Heart right ventricle (tissue), 16 donors: ENCODE results near the gene OR2M5. TPM values are rescaled to one million over a fixed set of nuclear protein-coding genes. Genes with fewer than 3 reads are reported as not detected.

Experiments used
- ATAC-seq, 8 donors: fragments of 200-7000 bp; cut with Tn5 transposase; one replicate each; pipeline ENCODE4 v1.9.1; 2020; ENCODE audit warnings: mild to moderate bottlenecking in 8 of 8, moderate library complexity in 8 of 8, moderate number of reproducible peaks in 1 of 8
- DNase-seq, 2 donors: peaks; one replicate each; pipeline ENCODE4 v3.0.0-alpha.2; 2020
- H3K27ac ChIP-seq, 10 donors: fragments of 200-600 bp; sonication (generic) in 2 of 10; one replicate each; pipeline versions ENCODE4 v1.5.0 to v1.8.0; 2020 to 2022; ENCODE audit warnings: mild to moderate bottlenecking in 3 of 10
- H3K27me3 ChIP-seq, 7 donors: fragments of 200-600 bp; one replicate each; pipeline ENCODE4 v1.8.0; 2021 to 2022; ENCODE audit warnings: mild to moderate bottlenecking in 2 of 7
- H3K36me3 ChIP-seq, 9 donors: fragments of 200-600 bp; sonication (generic) in 1 of 9; one replicate each; pipeline versions ENCODE4 v1.5.0 to v1.8.0; 2020 to 2022; ENCODE audit warnings: mild to moderate bottlenecking in 2 of 9
- H3K4me1 ChIP-seq, 9 donors: fragments of 200-600 bp; sonication (generic) in 1 of 9; one replicate each; pipeline versions ENCODE4 v1.5.0 to v1.8.0; 2020 to 2022; ENCODE audit warnings: mild to moderate bottlenecking in 4 of 9
- H3K4me3 ChIP-seq, 10 donors: fragments of 200-600 bp; sonication (generic) in 2 of 10; one replicate each; pipeline versions ENCODE4 v1.5.0 to v1.8.0; 2020 to 2022; ENCODE audit warnings: mild to moderate bottlenecking in 7 of 10, moderate library complexity in 2 of 10
- H3K9me3 ChIP-seq, 11 donors: fragments of 200-600 bp in 10 of 11; sonication (generic) in 2 of 11; one replicate each; pipeline versions ENCODE4 v1.5.0 to v1.8.0; 2013 to 2022; ENCODE audit warnings: mild to moderate bottlenecking in 2 of 11, control low read depth in 1 of 11, moderate library complexity in 1 of 11
- CTCF ChIP-seq, 9 donors: fragments of 200-600 bp; sonication (generic) in 2 of 9; IDR thresholded peaks; one replicate each; pipeline versions ENCODE4 v1.5.0 to v1.8.0; 2021 to 2022; ENCODE audit warnings: antibody characterized with exemption in 9 of 9, mild to moderate bottlenecking in 5 of 9, moderate library complexity in 1 of 9
- WGBS, 2 donors: extraction: QIAGEN DNeasy Blood & Tissue Kit; methylation state at CpG; one replicate each; pipeline ENCODE4 v1.1.7; 2013; ENCODE audit warnings: inconsistent platforms in 1 of 2; 5-methylcytosine and 5-hydroxymethylcytosine counted together
- intact Hi-C, 10 donors: fragments of 100-400 bp; cut with DNase I; formaldehyde crosslinking; loops; one replicate each; pipeline versions ENCODE4 v1.11.1 to v1.14.2; 2022
- long read RNA-seq, 3 donors: library from polyadenylated mRNA; unstranded; transcript quantifications; one replicate each; pipeline ENCODE4 v2.0.0, GENCODE V29; 2020 to 2021
- polyA plus RNA-seq, 2 donors: library from polyadenylated mRNA; stranded (reverse); fragments of 200-250 nt; gene quantifications; one replicate each; pipeline ENCODE4 v1.2.3, GENCODE V29; 2013
- total RNA-seq, 10 donors: library from RNA; stranded (reverse); fragmentation: NEBNext Ultra II Directional in 3 of 10; extraction: Animal tissue kit (Norgen Biotek cat#: 25700) in 3 of 10; gene quantifications; one replicate each; pipeline versions ENCODE4 v1.2.1 to v1.2.4, GENCODE V29; 2021 to 2023
- donor health status: Arrhythmogenic right ventricular cardiomyopathy.
- donor health status: ischemic (EF 13 %, LVEDD 7.1; RV severe dilation, severe dysfunction).
- donor health status: healthy with polysubstance abuse.
- donor health status: DM: no; HTN: yes; CAD: no.
- donor health status: DM: no; HTN: no; CAD: no.
- donor health status: ischemic (EF 25% LVEDD 6.9; RV normal size, moderate dysfunction).
- donor health status: ischemic (EF 25% LVEDD 5.7; RV mildly dilated, moderate dysfunction).
- donor health status: healthy.
- donor health status: DM: yes; HTN: yes; CAD: no.
- donor health status: Ischemic cardiomyopathy.
- donor health status: ischemic (EF 35%, LVEDD 5.7; RV mildly dilated, moderate dysfunction).
- donor health status: nonischemic (EF 11% LVEDD 7.7; RV severe dilation, severe dysfunction).
- donor health status: DM: yes; HTN: yes; CAD: no.
- donor health status: PGD.
- donor health status: ischemic (EF 29% LVEDD 5.4; RV normal size, mild dysfunction).
- donor health status: nonischemic (EF 23%, LVEDD 6.1; RV moderate dilation, normal function).

Gene OR2M5
- total RNA-seq, result not detected
- not detected for polyA plus RNA-seq
- long read RNA-seq, donor 1, result 0 reads
- long read RNA-seq, donor 2, result 0 reads
- long read RNA-seq, donor 3, result 0 reads

- Histone ChIP-seq H3K9me3 (peaks cover 0 to 26% (median 7%) of the 10 kb centered on the region in 11 donors), H3K4me3 (no peak within 1 kb of the TSS), H3K4me1 (no peaks in the 10 kb centered on the region), H3K36me3 (no peaks in the 10 kb centered on the region), H3K27ac (no peak within 1 kb of the TSS), H3K27me3 (no peaks in the 10 kb centered on the region)
- DNase-seq (no peak), ATAC-seq (no peak)
- WGBS, 2 donors, result 77 to 78% methylated on average over 3 of the region's 3 CpGs
- TF ChIP-seq CTCF (IDR thresholded peaks at IDR 0.05), result no peak
- intact Hi-C loops, result no loop called here
These were observed at the start of gene OR2M5 for GRCh38 chr1:248144513-248145198. Gene OR2M5 (plus strand): TSS chr1:248145148. CDS start chr1:248145148, 0 bp downstream.

- DNase-seq (no peak), ATAC-seq (no peak)
- H3K4me3 ChIP-seq, result no peak overlapping the region
- no peaks in the 10 kb centered on the region for H3K27me3 ChIP-seq
- H3K36me3 ChIP-seq, result no peaks in the 10 kb centered on the region
- TF ChIP-seq CTCF (IDR thresholded peaks at IDR 0.05), result no peak
- intact Hi-C loops, result no loop called here
- H3K9me3 ChIP-seq, result peaks cover 0 to 4% (median 0%) of the 10 kb centered on the region in 11 donors
- WGBS, 2 donors, result 57 to 65% methylated on average over 1 of the region's 1 CpG
- H3K4me1 ChIP-seq, result no peaks in the 10 kb centered on the region
- H3K27ac ChIP-seq, result no peak overlapping the region
These were observed 46.4 kb upstream of the OR2M5 start for GRCh38 chr1:248098529-248098928.

GRCh38 chr1:248102847-248103246 is 42.1 kb upstream of the OR2M5 start:
- no peak for TF ChIP-seq CTCF (IDR thresholded peaks at IDR 0.05)
- no peaks in the 10 kb centered on the region for H3K27me3 ChIP-seq
- no peaks in the 10 kb centered on the region for H3K36me3 ChIP-seq
- peaks cover 0 to 40% (median 3%) of the 10 kb centered on the region in 11 donors for H3K9me3 ChIP-seq
- no peak for DNase-seq
- H3K4me1 ChIP-seq, result no peaks in the 10 kb centered on the region
- H3K27ac ChIP-seq, result no peak overlapping the region
- intact Hi-C loops, result no loop called here
- no peak for ATAC-seq
- H3K4me3 ChIP-seq, result no peak overlapping the region

- no peak overlapping the region for H3K27ac ChIP-seq
- no peaks in the 10 kb centered on the region for H3K4me1 ChIP-seq
- no peaks in the 10 kb centered on the region for H3K27me3 ChIP-seq
- WGBS, 2 donors, result 60 to 76% methylated on average over 5 of the region's 5 CpGs
- no peak for DNase-seq
- intact Hi-C loops, result no loop called here
- H3K4me3 ChIP-seq, result no peak overlapping the region
- no peak for ATAC-seq
- no peak for TF ChIP-seq CTCF (IDR thresholded peaks at IDR 0.05)
- H3K36me3 ChIP-seq, result no peaks in the 10 kb centered on the region
- peaks cover 0 to 73% (median 25%) of the 10 kb centered on the region in 11 donors for H3K9me3 ChIP-seq
These were observed 33.8 kb upstream of the OR2M5 start for GRCh38 chr1:248111157-248111556.
